Measurements from ENCODE around the gene PPY. TPM values are rescaled to one million over a fixed set of nuclear protein-coding genes. Genes with fewer than 3 reads are reported as not detected.

PPY gene
- total RNA-seq = not detected in 2 replicates

DNA sequence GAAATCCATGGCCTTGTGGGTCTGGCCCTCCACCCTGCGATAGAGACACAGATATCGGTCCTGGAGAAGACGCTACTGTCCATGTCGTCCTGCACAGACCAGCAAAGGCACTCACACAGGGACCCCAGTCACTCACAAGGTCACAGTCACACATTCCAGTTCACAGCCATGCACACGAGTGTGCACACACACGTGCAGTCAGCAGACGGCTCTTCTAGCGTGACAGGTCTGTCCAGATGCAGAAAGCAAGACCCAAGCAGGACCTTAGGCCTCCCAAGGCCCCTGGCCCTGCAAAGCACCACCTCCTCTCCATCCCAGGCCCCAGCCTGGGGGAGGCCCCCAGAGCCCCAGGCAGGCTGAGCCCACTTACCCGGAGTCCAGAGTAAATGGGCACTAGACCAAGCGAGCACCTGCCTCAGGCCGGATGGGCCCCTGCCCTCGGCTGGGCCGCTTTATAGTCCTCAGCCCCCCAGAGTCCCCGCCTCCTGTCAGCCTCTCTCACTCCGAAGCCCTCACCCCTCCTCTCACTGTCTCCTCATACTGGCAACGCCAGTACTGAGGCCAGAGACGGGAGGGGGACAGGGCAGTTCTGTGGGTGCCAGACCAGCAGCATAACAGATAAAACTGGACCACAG, at the start of gene PPY:
PPY (minus strand) TSS at position 426 of the 635 bp plus-strand sequence. CDS start 822 bp downstream, outside the sequence.

DNA sequence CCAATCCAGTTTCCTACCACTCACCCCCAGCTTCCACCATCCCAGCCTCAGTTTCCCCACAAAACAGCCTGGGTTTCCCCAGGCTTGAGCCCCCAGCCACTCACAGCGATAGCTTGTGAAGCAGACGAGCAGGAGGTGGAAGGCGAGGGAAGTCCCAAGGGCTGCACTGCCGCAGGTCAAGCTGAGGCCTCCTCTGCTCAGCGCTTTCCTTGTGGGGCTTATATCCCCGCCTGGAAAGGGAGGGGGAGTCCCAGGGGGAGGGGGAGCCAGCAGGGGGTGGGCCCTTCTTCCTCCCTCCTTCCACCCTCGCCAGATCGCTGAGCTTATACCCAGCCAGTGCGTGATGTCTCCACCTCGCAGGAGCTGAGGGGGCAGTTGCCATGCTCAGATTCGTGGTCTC, 11.5 kb upstream of the PPY start, which contains the start of gene PYY:
PYY (minus strand) TSS at position 195 of the 400 bp plus-strand sequence. CDS start 457 bp downstream, outside the sequence.

DNA sequence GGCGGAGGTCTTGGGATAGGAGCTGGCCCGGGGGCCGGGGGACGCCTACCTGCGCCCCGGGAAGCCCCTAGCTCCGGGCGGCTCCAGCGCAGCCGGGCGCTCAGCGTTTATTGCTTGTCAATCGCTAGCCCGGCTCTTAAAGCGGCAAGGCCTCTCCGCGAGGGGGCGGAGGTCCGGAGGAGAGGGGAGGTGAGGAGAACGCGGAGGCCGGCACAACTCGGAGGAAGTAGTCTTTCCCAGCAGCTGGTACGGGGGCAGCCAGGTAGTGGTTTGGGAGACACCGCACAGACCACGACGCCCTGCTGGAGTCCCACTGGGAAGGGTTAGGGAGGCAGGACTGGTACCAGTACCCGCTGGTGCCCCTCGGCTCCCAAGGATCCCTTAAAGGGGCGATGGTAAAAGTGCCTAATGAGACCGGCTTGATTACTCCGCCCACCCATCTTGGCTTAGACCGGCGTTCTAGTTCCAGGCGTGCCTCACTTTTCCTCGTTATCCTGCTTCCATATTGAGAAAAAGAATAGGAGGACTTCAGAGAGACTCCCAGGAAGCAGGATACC, 34.8 kb downstream of the PPY start, which contains the start of gene MPP2:
MPP2 (minus strand) TSS at position 112 of the 557 bp plus-strand sequence. CDS start 3,076 bp downstream, outside the sequence.

Other genes with a start within 250 kb of the PPY start
- gene SOST, start 183.7 kb downstream of the PPY start, total RNA-seq = not detected in 2 replicates
- 47.4 and 64.0 TPM in 2 replicates for gene DUSP3, start 163.5 kb downstream of the PPY start, total RNA-seq
- gene CFAP97D1, start 162.0 kb downstream of the PPY start, total RNA-seq = under 0.01 TPM in 1 of 2 replicates, not detected in the other
- gene MPP3, start 109.3 kb downstream of the PPY start, total RNA-seq = 8.6 and 10.0 TPM in 2 replicates
- not detected in 2 replicates for gene CD300LG, start 95.3 kb downstream of the PPY start, total RNA-seq
- 4.3 and 7.4 TPM in 2 replicates for gene MPP2, start 34.9 kb downstream of the PPY start, total RNA-seq
- gene PYY, start 11.5 kb upstream of the PPY start, total RNA-seq = not detected in 2 replicates
- 3.5 and 5.1 TPM in 2 replicates for gene NAGS, start 62.1 kb upstream of the PPY start, total RNA-seq
- gene TMEM101, start 72.5 kb upstream of the PPY start, total RNA-seq = 97.4 and 114 TPM in 2 replicates
- 32.4 and 43.7 TPM in 2 replicates for gene LSM12, start 124.2 kb upstream of the PPY start, total RNA-seq
- gene G6PC3, start 128.3 kb upstream of the PPY start, total RNA-seq = 28.2 and 30.1 TPM in 2 replicates
- gene HDAC5, start 181.2 kb upstream of the PPY start, total RNA-seq = 94.8 and 138 TPM in 2 replicates
- gene HROB, start 199.5 kb upstream of the PPY start, total RNA-seq = 0.83 and 4.7 TPM in 2 replicates
- 0.33 and 0.73 TPM in 2 replicates for gene ASB16, start 228.2 kb upstream of the PPY start, total RNA-seq
- 33.2 and 43.3 TPM in 2 replicates for gene TMUB2, start 244.5 kb upstream of the PPY start, total RNA-seq

Data from smooth muscle cell of trachea (primary cell).